Kidney (tissue), 14 donors: ENCODE data around the gene INSRR. TPM values are rescaled to one million over a fixed set of nuclear protein-coding genes. Genes with fewer than 3 reads are reported as not detected.
A peak's percentile ranks its signal among the peaks of the same experiment; 100 is the strongest.

Source experiments
- DNase-seq, 5 donors: peaks; one replicate each; pipeline ENCODE4 v3.0.0-alpha.2; 2013 to 2020
- FAIRE-seq: peaks from 2 replicates; lab custom pipeline; 2012; peaks lifted over from hg19 to GRCh38; lab: Jason Lieb, UNC
- H3K27ac ChIP-seq, 2 donors: one replicate each; pipeline ENCODE4 v1.7.0; 2013; ENCODE audit warnings: low read depth in 2 of 2, low read length in 2 of 2, inconsistent platforms in 1 of 2
- H3K27me3 ChIP-seq: one replicate; pipeline ENCODE4 v1.7.1; 2013; ENCODE audit warnings: low read length, inconsistent platforms; ENCODE audit not compliant: control insufficient read depth, insufficient read depth
- H3K36me3 ChIP-seq, 3 donors: one replicate each; pipeline versions ENCODE4 v1.7.0 to v1.7.1; 2013; ENCODE audit warnings: low read length in 3 of 3, control low read depth in 1 of 3, inconsistent platforms in 1 of 3; ENCODE audit not compliant: insufficient read depth in 3 of 3, control insufficient read depth in 2 of 3
- H3K4me1 ChIP-seq, 3 donors: one replicate each; pipeline versions ENCODE4 v1.7.0 to v1.7.1; 2013; ENCODE audit warnings: low read length in 3 of 3, inconsistent platforms in 1 of 3, low read depth in 1 of 3; ENCODE audit not compliant: control insufficient read depth in 2 of 3, insufficient read depth in 2 of 3
- H3K4me3 ChIP-seq, 3 donors: one replicate each; pipeline versions ENCODE4 v1.7.0 to v1.8.1; 2013; ENCODE audit warnings: low read length in 3 of 3, control low read depth in 1 of 3, inconsistent platforms in 1 of 3
- H3K9ac ChIP-seq, 3 donors: one replicate each; pipeline versions ENCODE4 v1.7.0 to v1.7.1; 2013; ENCODE audit warnings: low read length in 3 of 3, control low read depth in 1 of 3, inconsistent platforms in 1 of 3
- H3K9me3 ChIP-seq, 3 donors: one replicate each; pipeline versions ENCODE4 v1.7.0 to v1.7.1; 2013; ENCODE audit warnings: low read length in 3 of 3, control low read depth in 1 of 3, inconsistent platforms in 1 of 3; ENCODE audit not compliant: control insufficient read depth in 2 of 3, insufficient read depth in 1 of 3
- intact Hi-C: fragments of 100-400 bp; cut with DNase I; formaldehyde crosslinking; loops from one replicate; pipeline ENCODE4 v1.11.1; 2022
- polyA plus RNA-seq: library from polyadenylated mRNA; stranded (reverse); fragments of 350-450 nt; fragmentation: Illumina TruSeq; extraction: RNeasy Lipid Tissue Mini Kit (QIAGEN cat#74804); gene quantifications from one replicate; pipeline ENCODE4 v1.2.3, GENCODE V29; 2014; ENCODE audit warnings: low read depth, low replicate concordance; ENCODE audit not compliant: insufficient read depth
- total RNA-seq: library from RNA; stranded (reverse); fragmentation: NEBNext Ultra II Directional; extraction: Animal tissue kit (Norgen Biotek cat#: 25700); gene quantifications from one replicate; pipeline ENCODE4 v1.2.1, GENCODE V29; 2021
- TF ChIP-seq, protein P1 (sequence below): IDR thresholded peaks from 3 replicates; pipeline ENCODE4 v1.5.1; 2012; ENCODE audit warnings: mild to moderate bottlenecking, moderate library complexity, borderline replicate concordance; ENCODE audit not compliant: insufficient read depth; ENCODE audit errors: extremely low read depth
- donor health status: control.
- donor health status: control.
- donor health status: control.
- donor health status: control.
- donor health status: control.
- donor health status: DM: yes; HTN: yes; CAD: no.
- donor health status: Normal renal cell carcinoma (clear cell type).

INSRR gene
- total and polyA plus RNA-seq, 2 donors from 2014 or later, result 0.35 to 2.4 TPM

DNA sequence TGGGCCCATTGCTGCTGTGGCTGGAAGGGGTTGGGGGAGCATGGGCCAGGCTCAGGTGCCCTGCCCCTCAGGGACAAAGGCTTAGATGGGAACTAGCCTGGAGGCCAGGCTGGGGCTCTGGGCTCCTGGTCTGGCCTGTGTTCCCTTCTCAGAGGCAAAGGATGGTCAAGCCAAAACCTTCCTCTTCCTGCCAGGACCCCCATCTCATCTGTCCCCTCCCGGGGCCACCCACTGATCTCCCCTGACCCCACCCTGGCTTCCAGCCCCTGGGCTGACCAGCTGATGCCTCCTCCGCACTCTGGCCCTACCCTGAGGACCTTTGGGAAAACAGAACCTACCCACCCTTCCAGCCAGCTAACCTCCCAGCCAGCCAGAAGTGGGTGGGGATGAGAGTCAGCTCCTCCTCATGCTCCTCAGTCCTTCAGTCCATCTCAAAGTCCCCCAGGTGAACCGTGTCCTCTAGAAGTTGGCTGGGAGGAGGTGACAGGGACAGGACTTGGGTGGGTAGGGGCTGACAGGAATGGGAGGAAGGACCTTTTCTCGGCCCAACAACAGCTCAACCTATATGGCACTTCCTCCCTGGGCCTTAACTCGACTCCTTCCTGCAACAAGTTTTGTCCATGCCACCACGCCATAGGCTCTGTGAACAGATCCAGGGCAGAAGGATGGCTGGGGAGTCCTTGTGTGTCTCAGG lies 42.1 kb upstream of the INSRR start:
- intact Hi-C loops, result no loop called here
- no peaks in the 10 kb centered on the region for H3K36me3 ChIP-seq
- no peak for FAIRE-seq
- H3K27ac ChIP-seq, result peak overlapping the region in 1 of 2 donors; percentile 2
- no peak overlapping the region for H3K9ac ChIP-seq
- DNase-seq, result peak in 1 of 5 donors; percentile 59
- no peak overlapping the region for H3K4me3 ChIP-seq
- TF ChIP-seq, protein P1, sequence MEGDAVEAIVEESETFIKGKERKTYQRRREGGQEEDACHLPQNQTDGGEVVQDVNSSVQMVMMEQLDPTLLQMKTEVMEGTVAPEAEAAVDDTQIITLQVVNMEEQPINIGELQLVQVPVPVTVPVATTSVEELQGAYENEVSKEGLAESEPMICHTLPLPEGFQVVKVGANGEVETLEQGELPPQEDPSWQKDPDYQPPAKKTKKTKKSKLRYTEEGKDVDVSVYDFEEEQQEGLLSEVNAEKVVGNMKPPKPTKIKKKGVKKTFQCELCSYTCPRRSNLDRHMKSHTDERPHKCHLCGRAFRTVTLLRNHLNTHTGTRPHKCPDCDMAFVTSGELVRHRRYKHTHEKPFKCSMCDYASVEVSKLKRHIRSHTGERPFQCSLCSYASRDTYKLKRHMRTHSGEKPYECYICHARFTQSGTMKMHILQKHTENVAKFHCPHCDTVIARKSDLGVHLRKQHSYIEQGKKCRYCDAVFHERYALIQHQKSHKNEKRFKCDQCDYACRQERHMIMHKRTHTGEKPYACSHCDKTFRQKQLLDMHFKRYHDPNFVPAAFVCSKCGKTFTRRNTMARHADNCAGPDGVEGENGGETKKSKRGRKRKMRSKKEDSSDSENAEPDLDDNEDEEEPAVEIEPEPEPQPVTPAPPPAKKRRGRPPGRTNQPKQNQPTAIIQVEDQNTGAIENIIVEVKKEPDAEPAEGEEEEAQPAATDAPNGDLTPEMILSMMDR, result no peak
- no peaks in the 10 kb centered on the region for H3K9me3 ChIP-seq
- H3K27me3 ChIP-seq, result no peaks in the 10 kb centered on the region
- H3K4me1 ChIP-seq, result peaks cover 0 to 35% (median 4%) of the 10 kb centered on the region in 3 donors

DNA sequence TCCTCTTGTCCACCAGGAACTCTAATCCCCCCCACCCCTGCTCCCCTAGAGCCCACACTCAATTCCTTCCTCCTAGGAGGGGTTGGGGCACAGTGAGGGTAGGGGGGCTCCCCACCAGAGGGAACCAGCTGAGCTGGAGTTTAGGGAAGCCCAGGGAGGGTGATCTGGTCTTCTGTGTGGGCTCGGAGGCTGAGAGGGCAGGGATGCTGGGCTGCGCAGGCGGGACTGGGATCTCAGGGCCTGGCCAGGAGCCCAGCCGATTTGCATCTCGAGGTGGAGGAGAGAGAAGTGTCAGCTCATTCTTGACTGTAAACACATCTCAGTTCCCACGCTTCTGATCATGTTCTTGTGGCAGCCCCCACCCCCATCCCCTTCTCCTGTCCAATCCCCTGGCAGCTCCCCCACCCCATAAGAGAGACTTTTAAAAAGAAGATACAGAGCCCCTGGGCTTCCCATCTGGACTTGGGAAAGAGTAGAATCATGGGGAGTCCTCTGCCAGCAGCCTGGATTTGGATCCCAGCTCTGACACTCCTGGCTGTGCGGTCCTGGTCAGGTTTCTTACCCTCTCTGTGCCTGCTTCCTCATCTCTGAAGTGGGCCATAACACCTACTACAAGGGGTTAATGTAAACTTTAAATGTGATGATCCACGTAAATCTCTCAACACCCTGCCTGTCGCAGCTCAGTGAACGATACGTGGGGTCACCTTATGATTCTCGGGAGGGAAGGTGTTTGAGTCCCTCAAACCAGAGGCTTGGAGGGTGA lies 41.2 kb upstream of the INSRR start:
- H3K36me3 ChIP-seq, result no peaks in the 10 kb centered on the region
- no peak overlapping the region for H3K9ac ChIP-seq
- H3K4me1 ChIP-seq, result peaks cover 0 to 37% (median 4%) of the 10 kb centered on the region in 3 donors
- H3K9me3 ChIP-seq, result no peaks in the 10 kb centered on the region
- TF ChIP-seq, protein P1, result no peak
- DNase-seq (peak in 2 of 5 donors; percentile 51 to 85), FAIRE-seq (no peak)
- no peak overlapping the region for H3K4me3 ChIP-seq
- no peak overlapping the region for H3K27ac ChIP-seq
- no peaks in the 10 kb centered on the region for H3K27me3 ChIP-seq
- intact Hi-C loops, result no loop called here

DNA sequence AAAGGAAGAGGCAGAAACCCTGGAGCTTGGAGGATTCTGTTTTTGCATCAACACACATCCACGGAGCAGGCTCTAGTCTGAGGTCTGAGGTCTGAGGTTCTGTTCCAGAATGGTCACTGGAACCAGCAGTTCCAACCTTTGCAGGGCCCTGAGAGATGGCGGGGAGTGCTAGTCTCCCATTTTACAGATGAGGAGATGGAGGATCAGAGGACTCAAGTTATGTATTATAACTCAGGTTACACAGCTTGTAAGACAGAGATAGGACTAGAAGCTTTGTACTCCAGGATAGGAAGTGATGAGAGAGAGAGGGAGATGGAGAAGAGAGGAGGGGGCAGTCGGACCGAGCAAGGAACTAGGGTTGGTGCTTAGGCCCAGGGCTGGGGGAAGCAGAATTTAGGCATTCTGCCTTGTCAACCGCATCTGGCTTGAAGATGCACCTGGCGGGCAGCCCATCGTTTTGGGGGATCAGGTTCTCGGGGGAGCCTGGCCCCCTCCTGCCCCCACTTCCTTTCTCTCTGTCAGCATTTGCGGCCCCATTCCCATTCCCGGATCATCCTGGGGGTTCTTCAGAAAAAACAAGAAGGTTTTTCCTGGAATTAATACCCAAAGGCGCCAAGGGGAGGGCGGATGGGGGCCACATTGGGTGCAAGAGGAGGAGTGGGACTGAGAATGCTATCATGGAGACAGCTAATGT lies 40.2 kb upstream of the INSRR start:
- Histone ChIP-seq H3K27ac (no peak overlapping the region), H3K27me3 (no peaks in the 10 kb centered on the region), H3K9me3 (no peaks in the 10 kb centered on the region), H3K4me1 (peaks cover 0 to 38% (median 4%) of the 10 kb centered on the region in 3 donors), H3K36me3 (no peaks in the 10 kb centered on the region), H3K4me3 (no peak overlapping the region), H3K9ac (no peak overlapping the region)
- DNase-seq (peak in 1 of 5 donors; percentile 46), FAIRE-seq (no peak)
- intact Hi-C loops, result no loop called here
- TF ChIP-seq, protein P1, result no peak
